Upper lobe of right lung (tissue), 1 donor: ENCODE data around the gene GRID2. TPM values are rescaled to one million over a fixed set of nuclear protein-coding genes. Genes with fewer than 3 reads are reported as not detected.

ENCODE experiments used
- ATAC-seq: fragments of 200-7000 bp; cut with Tn5 transposase; one replicate; pipeline ENCODE4 v1.9.1; 2020; ENCODE audit warnings: mild to moderate bottlenecking, moderate library complexity
- DNase-seq: peaks from one replicate; pipeline ENCODE4 v3.0.0-alpha.2; 2020
- H3K27ac ChIP-seq: fragments of 200-600 bp; one replicate; pipeline ENCODE4 v1.8.0; 2022
- H3K27me3 ChIP-seq: fragments of 200-600 bp; one replicate; pipeline ENCODE4 v1.8.0; 2022; ENCODE audit warnings: mild to moderate bottlenecking
- H3K36me3 ChIP-seq: fragments of 200-600 bp; one replicate; pipeline ENCODE4 v1.8.0; 2022
- H3K4me1 ChIP-seq: fragments of 200-600 bp; one replicate; pipeline ENCODE4 v1.8.0; 2022
- H3K4me3 ChIP-seq: fragments of 200-600 bp; one replicate; pipeline ENCODE4 v1.8.0; 2022; ENCODE audit warnings: mild to moderate bottlenecking
- H3K9me3 ChIP-seq: fragments of 200-600 bp; one replicate; pipeline ENCODE4 v1.8.0; 2022
- intact Hi-C: fragments of 100-400 bp; cut with DNase I; formaldehyde crosslinking; loops from one replicate; pipeline ENCODE4 v1.11.0; 2022
- total RNA-seq: library from RNA; stranded (reverse); fragmentation: NEBNext Ultra II Directional; extraction: Animal tissue kit (Norgen Biotek cat#: 25700); gene quantifications from one replicate; pipeline ENCODE4 v1.2.1, GENCODE V29; 2021
- TF ChIP-seq, protein P1 (sequence below): fragments of 200-600 bp; IDR thresholded peaks from one replicate; pipeline ENCODE4 v1.8.0; 2022; ENCODE audit warnings: antibody characterized with exemption
- donor health status: DM: no; HTN: yes; CAD: no; lungs with severe emphysema.

Gene GRID2
- total RNA-seq, 1 donor from 2014 or later = not detected

GRCh38 chr4:93042746-93043145 is 739.0 kb downstream of the GRID2 start:
- no peak for ATAC-seq
- TF ChIP-seq, protein P1, sequence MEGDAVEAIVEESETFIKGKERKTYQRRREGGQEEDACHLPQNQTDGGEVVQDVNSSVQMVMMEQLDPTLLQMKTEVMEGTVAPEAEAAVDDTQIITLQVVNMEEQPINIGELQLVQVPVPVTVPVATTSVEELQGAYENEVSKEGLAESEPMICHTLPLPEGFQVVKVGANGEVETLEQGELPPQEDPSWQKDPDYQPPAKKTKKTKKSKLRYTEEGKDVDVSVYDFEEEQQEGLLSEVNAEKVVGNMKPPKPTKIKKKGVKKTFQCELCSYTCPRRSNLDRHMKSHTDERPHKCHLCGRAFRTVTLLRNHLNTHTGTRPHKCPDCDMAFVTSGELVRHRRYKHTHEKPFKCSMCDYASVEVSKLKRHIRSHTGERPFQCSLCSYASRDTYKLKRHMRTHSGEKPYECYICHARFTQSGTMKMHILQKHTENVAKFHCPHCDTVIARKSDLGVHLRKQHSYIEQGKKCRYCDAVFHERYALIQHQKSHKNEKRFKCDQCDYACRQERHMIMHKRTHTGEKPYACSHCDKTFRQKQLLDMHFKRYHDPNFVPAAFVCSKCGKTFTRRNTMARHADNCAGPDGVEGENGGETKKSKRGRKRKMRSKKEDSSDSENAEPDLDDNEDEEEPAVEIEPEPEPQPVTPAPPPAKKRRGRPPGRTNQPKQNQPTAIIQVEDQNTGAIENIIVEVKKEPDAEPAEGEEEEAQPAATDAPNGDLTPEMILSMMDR = no peak

GRCh38 chr4:93053140-93053539 is 749.4 kb downstream of the GRID2 start:
- Histone ChIP-seq H3K36me3 (no peaks in the 10 kb centered on the region), H3K9me3 (no peaks in the 10 kb centered on the region), H3K4me3 (no peak overlapping the region), H3K27me3 (no peaks in the 10 kb centered on the region), H3K27ac (no peak overlapping the region), H3K4me1 (no peaks in the 10 kb centered on the region)
- TF ChIP-seq, protein P1 = no peak
- DNase-seq (no peak), ATAC-seq (no peak)
- intact Hi-C loops = no loop called here

More at GRCh38 chr4:93042746-93043145, 739.0 kb downstream of the GRID2 start:
- H3K4me1 ChIP-seq = no peaks in the 10 kb centered on the region
- H3K4me3 ChIP-seq = no peak overlapping the region
- no peaks in the 10 kb centered on the region for H3K9me3 ChIP-seq
- H3K36me3 ChIP-seq = no peaks in the 10 kb centered on the region
- no peaks in the 10 kb centered on the region for H3K27me3 ChIP-seq
- no peak overlapping the region for H3K27ac ChIP-seq
- DNase-seq = no peak
- intact Hi-C loops = no loop called here

- H3K9me3 ChIP-seq = no peaks in the 10 kb centered on the region
- H3K4me1 ChIP-seq = no peaks in the 10 kb centered on the region
- no peaks in the 10 kb centered on the region for H3K36me3 ChIP-seq
- H3K27me3 ChIP-seq = no peaks in the 10 kb centered on the region
- TF ChIP-seq, protein P1 = no peak
- no peak overlapping the region for H3K4me3 ChIP-seq
- DNase-seq (no peak), ATAC-seq (no peak)
- intact Hi-C loops = no loop called here
- no peak overlapping the region for H3K27ac ChIP-seq
These were observed 758.1 kb downstream of the GRID2 start for GRCh38 chr4:93061826-93062225.

DNA sequence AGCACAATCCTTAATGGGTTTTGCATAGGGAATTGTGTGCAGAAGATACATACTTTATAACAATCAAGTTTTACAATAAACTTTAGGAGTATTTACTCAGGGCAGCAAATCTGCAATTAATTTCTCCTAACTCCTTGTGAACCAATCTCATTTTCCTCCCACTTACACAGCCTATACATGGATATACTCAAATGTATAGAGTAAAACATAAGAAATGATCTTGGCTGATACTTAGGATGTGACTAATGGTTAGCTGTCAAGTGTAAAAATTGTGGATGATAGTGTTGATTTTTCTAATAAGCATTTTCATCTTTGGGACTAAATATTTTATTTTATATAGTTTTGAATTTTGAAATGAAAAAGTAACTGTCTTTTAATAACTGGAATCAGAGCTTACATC is 759.6 kb downstream of the GRID2 start:
- Histone ChIP-seq H3K4me3 (no peak overlapping the region), H3K27ac (no peak overlapping the region), H3K9me3 (no peaks in the 10 kb centered on the region), H3K27me3 (no peaks in the 10 kb centered on the region), H3K36me3 (no peaks in the 10 kb centered on the region), H3K4me1 (no peaks in the 10 kb centered on the region)
- intact Hi-C loops = no loop called here
- TF ChIP-seq, protein P1 = no peak
- no peak for ATAC-seq
- DNase-seq = no peak

GRCh38 chr4:93065790-93066189 is 762.0 kb downstream of the GRID2 start:
- Histone ChIP-seq H3K4me1 (no peaks in the 10 kb centered on the region), H3K4me3 (no peak overlapping the region), H3K9me3 (no peaks in the 10 kb centered on the region), H3K27me3 (no peaks in the 10 kb centered on the region), H3K36me3 (no peaks in the 10 kb centered on the region), H3K27ac (no peak overlapping the region)
- ATAC-seq (no peak), DNase-seq (no peak)
- TF ChIP-seq, protein P1 = no peak
- intact Hi-C loops = no loop called here

DNA sequence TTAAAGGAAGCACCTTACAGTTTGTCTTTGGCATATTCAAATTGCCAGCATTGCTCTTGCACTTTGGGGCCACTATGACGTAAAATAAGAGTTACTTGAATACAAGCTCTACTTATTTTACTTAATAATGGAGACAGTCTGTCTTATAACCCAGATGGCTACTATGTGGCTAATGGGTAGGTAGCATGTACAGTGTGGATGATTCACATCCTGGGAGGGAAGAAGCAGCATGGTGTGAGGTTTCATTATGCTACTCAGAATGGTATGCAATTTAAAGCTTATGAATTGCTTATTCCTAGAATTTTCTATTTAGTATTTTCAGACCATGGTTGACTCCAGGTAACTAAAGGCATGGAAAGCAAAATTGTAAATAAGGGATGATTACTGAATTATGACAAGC is 763.0 kb downstream of the GRID2 start:
- intact Hi-C loops = no loop called here
- H3K27me3 ChIP-seq = no peaks in the 10 kb centered on the region
- no peak overlapping the region for H3K27ac ChIP-seq
- H3K4me1 ChIP-seq = no peaks in the 10 kb centered on the region
- no peak for DNase-seq
- no peaks in the 10 kb centered on the region for H3K36me3 ChIP-seq
- H3K4me3 ChIP-seq = no peak overlapping the region
- H3K9me3 ChIP-seq = no peaks in the 10 kb centered on the region
- TF ChIP-seq, protein P1 = no peak
- no peak for ATAC-seq
